ENCODE data around the gene UMODL1. TPM values are rescaled to one million over a fixed set of nuclear protein-coding genes. Genes with fewer than 3 reads are reported as not detected.

Gene UMODL1
- total and polyA plus RNA-seq, 10 of the 15 experiments (the other 5 are each of a cell fraction or from before 2014, with no cell fraction given): 0.01 to 0.11 (median 0.03) TPM; not detected in 5

- TF ChIP-seq, protein P1, sequence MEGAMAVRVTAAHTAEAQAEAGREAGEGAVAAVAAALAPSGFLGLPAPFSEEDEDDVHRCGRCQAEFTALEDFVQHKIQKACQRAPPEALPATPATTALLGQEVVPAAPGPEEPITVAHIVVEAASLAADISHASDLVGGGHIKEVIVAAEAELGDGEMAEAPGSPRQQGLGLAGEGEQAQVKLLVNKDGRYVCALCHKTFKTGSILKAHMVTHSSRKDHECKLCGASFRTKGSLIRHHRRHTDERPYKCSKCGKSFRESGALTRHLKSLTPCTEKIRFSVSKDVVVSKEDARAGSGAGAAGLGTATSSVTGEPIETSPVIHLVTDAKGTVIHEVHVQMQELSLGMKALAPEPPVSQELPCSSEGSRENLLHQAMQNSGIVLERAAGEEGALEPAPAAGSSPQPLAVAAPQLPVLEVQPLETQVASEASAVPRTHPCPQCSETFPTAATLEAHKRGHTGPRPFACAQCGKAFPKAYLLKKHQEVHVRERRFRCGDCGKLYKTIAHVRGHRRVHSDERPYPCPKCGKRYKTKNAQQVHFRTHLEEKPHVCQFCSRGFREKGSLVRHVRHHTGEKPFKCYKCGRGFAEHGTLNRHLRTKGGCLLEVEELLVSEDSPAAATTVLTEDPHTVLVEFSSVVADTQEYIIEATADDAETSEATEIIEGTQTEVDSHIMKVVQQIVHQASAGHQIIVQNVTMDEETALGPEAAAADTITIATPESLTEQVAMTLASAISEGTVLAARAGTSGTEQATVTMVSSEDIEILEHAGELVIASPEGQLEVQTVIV (IDR thresholded peaks at IDR 0.05; ENCODE audit: borderline replicate concordance, partially characterized antibody): no peak
- TF ChIP-seq MEF2A (IDR thresholded peaks at IDR 0.05; ENCODE audit: insufficient read depth, low read depth, low read length): no peak
Observed at GRCh38 chr21:42125571-42126544, 54.7 kb downstream of the UMODL1 start (continued).

DNA sequence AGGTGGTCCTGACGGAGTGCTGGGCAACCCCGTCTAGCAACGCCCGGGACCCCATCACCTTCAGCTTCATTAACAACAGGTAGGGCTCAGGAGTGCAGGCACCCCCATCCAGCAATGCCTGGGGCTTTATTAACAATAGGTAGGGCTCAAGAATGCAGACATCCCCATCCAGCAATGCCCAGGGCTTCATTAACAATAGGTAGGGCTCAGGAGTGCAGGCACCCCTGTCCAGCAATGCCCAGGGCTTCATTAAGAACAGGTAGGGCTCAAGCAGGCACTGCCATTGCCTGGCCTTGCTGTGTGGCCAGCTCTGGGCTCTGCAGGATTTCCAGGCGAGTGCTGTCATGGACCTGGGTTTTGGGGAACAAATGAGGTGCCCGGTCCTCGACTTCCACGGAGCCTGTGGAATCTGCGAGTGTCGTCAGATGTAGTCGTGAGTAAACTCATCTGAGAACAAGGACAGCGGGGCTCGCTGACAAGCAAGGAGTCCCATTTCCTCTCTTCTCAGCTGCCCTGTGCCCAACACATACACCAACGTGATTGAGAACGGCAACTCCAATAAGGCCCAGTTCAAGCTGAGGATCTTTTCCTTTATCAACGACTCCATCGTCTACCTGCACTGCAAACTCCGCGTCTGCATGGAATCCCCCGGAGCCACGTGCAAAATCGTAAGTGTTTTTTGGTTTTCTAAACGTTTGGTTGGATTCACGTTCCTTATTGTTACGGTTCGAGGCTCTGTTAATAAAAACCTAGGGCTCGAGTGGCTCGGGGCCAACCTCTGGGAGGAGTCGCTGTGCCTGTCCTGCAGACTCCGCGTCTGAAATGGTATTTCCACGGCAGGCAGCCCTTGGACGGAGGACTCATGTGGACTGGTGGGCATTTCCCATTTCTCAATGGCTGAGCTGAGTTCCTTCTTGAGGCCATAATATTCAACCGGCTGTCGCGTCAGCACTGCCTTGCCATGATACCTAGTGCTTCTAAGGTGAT, 56.3 kb downstream of the UMODL1 start:
- ChIA-PET CTCF (interaction anchor here (0.6 kb wide), 1 partner anchor 18 kb away, joined by 3 read pairs; no protein-coding TSS in a partner anchor), RAD21 (ENCODE audit: unreplicated experiment) (interaction anchor here (1.0 kb wide), 1 partner anchor 9 kb away, joined by 3 read pairs; no protein-coding TSS in a partner anchor), POLR2A (no interaction called here), SMC1A (ENCODE audit: uncharacterized antibody, unreplicated experiment) (interaction anchor here (0.5 to 2.0 kb wide), 3 partner anchors 10 to 536 kb away, joined by 3 to 4 read pairs (median 3); no protein-coding TSS in a partner anchor)
- DNase-seq (ENCODE audit: low read depth, low spot score) (no peak), FAIRE-seq (no peak), ATAC-seq (no peak)
- no peaks in the 10 kb centered on the region for H3K36me3 ChIP-seq (ENCODE audit: control insufficient read depth in 2 of 2, insufficient read depth in 2 of 2, low read length in 1 of 2)
- no peaks in the 10 kb centered on the region for H3K27me3 ChIP-seq (replicated peaks in 1 of 2; ENCODE audit: control insufficient read depth in 2 of 2, insufficient read depth in 2 of 2, low read length in 1 of 2)
- no peak overlapping the region for H3K27ac ChIP-seq (ENCODE audit: control insufficient read depth, insufficient read depth)
- BruUV-seq (replicated peaks): no TSS peak
- no peaks in the 10 kb centered on the region for H3K79me2 ChIP-seq (ENCODE audit: control insufficient read depth, insufficient read depth, low read length)
- H3K9ac ChIP-seq (ENCODE audit: control insufficient read depth, insufficient read depth, low read length): no peak overlapping the region
- no peaks in the 10 kb centered on the region for H3K9me3 ChIP-seq (replicated peaks; ENCODE audit: control insufficient read depth, insufficient read depth, low read length)
- WGBS (ENCODE audit: insufficient coverage, insufficient replicate concordance, low lambda C conversion rate, missing lambda C conversion rate): 66% methylated on average over 36 of the region's 36 CpGs
- H3K4me1 ChIP-seq (ENCODE audit: control insufficient read depth, insufficient read depth, low read length): peaks cover 10% of the 10 kb centered on the region
- intact Hi-C loops (cut with micrococcal nuclease; ENCODE audit: unreplicated experiment) (no loop called here), in situ Hi-C loops (cut with MboI) (loop anchor here (5.0 kb wide), 1 partner anchor 50 kb away; no protein-coding TSS in a partner anchor)
- no peak overlapping the region for H3K4me2 ChIP-seq (ENCODE audit: control insufficient read depth, insufficient read depth)
- no peak overlapping the region for H2AFZ ChIP-seq (ENCODE audit: control insufficient read depth, low read depth, low read length)
- no peak overlapping the region for H3K4me3 ChIP-seq
- no peaks in the 10 kb centered on the region for H4K20me1 ChIP-seq (ENCODE audit: control insufficient read depth, insufficient read depth)
- TF ChIP-seq DPF2 (IDR thresholded peaks at IDR 0.05): no peak
- TF ChIP-seq, protein P2, sequence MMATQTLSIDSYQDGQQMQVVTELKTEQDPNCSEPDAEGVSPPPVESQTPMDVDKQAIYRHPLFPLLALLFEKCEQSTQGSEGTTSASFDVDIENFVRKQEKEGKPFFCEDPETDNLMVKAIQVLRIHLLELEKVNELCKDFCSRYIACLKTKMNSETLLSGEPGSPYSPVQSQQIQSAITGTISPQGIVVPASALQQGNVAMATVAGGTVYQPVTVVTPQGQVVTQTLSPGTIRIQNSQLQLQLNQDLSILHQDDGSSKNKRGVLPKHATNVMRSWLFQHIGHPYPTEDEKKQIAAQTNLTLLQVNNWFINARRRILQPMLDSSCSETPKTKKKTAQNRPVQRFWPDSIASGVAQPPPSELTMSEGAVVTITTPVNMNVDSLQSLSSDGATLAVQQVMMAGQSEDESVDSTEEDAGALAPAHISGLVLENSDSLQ (IDR thresholded peaks at IDR 0.05): no peak
- no peak for TF ChIP-seq ZBTB11 (CRISPR knock-in tag; IDR thresholded peaks at IDR 0.05)
- TF ChIP-seq BRCA1 (IDR thresholded peaks at IDR 0.05; ENCODE audit: low read depth, low read length): no peak
- TF ChIP-seq, protein P3, sequence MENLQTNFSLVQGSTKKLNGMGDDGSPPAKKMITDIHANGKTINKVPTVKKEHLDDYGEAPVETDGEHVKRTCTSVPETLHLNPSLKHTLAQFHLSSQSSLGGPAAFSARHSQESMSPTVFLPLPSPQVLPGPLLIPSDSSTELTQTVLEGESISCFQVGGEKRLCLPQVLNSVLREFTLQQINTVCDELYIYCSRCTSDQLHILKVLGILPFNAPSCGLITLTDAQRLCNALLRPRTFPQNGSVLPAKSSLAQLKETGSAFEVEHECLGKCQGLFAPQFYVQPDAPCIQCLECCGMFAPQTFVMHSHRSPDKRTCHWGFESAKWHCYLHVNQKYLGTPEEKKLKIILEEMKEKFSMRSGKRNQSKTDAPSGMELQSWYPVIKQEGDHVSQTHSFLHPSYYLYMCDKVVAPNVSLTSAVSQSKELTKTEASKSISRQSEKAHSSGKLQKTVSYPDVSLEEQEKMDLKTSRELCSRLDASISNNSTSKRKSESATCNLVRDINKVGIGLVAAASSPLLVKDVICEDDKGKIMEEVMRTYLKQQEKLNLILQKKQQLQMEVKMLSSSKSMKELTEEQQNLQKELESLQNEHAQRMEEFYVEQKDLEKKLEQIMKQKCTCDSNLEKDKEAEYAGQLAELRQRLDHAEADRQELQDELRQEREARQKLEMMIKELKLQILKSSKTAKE (IDR thresholded peaks at IDR 0.05; ENCODE audit: low read depth, poor library complexity, severe bottlenecking): no peak
- no peak for TF ChIP-seq ZSCAN29 (IDR thresholded peaks at IDR 0.05)

Measured in GM12878 (cell line).